Esophagus mucosa (tissue), 1 donor: ENCODE data around the gene TBC1D22A. TPM values are rescaled to one million over a fixed set of nuclear protein-coding genes. Genes with fewer than 3 reads are reported as not detected.
A peak's percentile ranks its signal among the peaks of the same experiment; 100 is the strongest.

Experiments
- ATAC-seq: fragments of 200-7000 bp; cut with Tn5 transposase; one replicate; pipeline ENCODE4 v1.9.1; 2020
- total RNA-seq: library from RNA; stranded (reverse); gene quantifications from one replicate; pipeline ENCODE4 v1.2.4, GENCODE V29; 2023
- donor health status: DM: yes; HTN: yes; CAD: no.

TBC1D22A gene
- total RNA-seq, 1 donor from 2014 or later: 21.4 TPM

DNA sequence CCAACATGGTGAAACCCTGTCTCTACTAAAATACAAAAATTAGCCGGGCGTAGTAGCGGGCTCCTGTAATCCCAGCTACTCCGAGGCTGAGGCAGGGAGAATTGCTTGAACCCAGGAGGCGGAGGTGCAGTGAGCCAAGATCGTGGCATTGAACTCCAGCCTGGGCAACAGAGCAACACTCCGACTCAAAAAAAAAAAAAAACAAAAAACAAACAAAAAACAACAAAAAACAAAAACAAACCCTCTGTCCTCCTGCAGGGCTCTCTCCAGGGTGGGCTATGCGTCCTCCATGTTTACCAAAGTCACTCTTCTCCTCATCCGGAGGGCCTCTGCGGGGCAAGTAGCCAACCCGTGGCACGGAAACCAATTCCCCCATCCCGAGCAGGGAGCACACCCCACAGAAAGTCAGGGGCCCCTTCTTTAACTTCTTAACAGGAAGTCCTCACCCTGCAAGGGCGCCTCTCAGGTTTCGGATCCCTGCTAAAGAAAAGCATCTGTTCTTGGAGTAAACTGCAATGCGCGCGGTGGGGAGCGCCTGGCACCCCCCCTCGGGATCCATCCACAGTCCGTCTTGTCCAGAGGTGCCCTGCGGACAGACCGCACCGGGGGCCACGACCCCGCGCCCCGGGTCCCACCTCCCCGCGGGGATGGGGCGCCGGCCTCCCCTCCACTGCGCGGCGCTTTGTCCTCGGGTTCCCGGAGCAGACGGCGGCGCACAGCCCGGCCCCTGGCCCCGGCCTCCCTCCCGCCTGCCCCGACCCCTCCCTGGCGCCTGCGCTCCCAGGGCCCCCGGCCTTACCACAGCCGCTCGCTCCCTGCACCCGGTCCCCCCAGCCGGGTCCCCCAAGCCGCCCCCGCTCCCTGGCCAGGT is 25.1 kb upstream of the TBC1D22A start:
- ATAC-seq: peak; percentile 5

DNA sequence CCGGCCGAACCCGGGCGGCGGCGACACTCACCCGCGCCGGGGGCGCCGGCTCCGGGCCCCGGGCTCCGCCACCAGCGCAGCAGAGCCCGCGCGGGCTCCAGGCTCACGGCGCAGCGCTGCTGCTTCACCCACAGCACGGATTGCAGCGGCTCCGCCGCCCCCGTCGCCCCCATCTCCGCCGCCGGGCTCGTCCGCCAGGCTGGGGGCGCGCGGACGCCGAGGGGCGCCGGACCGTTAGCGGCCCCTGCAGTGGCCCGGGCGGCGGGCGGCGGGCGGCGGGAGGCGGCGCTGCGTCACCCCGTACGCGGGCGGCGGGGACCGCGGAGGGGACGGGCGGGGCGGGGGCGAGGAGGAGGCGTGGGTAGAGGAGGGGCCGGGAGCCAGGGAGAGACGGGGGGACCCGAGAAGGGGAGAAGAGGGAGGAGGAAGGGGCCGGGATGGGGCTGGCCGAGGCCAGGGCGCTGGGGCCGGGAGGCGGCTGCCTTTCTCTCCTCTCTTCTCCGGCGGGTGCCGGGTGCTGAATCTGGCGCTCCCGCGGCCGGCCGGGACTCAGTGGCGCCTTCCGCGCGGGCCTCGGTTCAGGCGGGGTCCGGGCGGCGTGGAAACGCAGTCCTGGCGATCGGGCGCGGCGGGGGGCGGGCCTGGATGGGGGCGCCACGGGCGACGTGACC is 24.3 kb upstream of the TBC1D22A start, which contains the start of gene CERK:
CERK (minus strand) TSS at position 277 of the 671 bp plus-strand sequence; CDS start at position 173, 104 bp downstream.
- ATAC-seq: peak; percentile 57

DNA sequence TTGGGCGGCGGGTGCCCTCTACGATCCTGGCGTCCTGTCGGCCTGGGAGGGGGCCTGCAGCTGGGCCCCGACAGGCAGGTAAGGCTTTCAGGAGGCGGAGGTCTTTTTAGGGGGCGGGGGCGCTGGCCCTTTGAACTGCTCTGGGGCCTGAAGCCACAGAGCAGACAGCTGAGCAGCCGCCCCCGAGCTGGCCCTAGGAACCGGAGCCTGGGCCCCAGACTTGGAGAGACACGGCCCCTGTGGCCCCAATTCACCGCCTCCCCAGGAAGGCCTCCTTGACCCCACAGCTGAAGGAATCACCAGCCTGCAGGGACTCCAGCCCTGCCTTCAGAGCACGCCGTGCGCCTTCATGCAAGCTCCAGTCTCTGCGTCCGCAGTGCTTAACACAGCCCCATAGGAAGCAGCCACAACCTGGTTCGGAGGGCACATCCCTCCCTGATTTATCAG is 23.8 kb upstream of the TBC1D22A start:
- ATAC-seq: no peak

- peak; percentile 74 for ATAC-seq
Observed at GRCh38 chr22:46739094-46739870, 23.2 kb upstream of the TBC1D22A start.

GRCh38 chr22:46740910-46741780 is 21.3 kb upstream of the TBC1D22A start:
- no peak for ATAC-seq

GRCh38 chr22:46741974-46742519 is 20.4 kb upstream of the TBC1D22A start:
- no peak for ATAC-seq

DNA sequence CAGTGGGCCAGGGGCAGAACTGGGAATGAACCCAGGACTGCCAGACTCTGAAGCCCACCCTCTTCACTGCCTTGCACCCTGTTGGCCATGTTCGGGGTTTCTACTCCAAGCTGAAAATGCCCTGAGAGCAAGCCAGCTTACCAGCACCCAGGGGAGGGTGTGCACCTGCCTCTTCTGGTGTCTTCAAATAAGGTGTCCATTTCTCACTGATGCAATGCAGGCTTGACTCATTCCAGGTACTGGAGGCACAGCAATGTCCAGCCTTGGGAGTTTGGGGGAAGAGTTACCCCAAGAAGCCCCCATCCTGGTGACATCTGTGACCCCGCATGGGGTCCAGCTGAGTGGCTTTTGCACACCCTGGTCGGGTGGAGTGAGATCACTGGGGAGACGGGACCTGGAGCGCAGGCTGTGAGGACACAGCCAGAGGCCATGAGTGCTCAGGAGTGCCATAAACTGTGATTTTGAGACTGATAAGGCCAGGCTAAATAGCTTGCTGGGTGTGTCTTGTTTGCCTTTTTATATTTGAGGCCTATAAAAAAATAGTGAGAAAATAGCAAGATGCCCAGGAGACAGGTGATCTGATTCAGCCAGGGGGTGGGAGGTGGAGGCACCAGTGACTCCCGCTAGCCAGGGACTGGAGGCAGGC is 19.8 kb upstream of the TBC1D22A start:
- ATAC-seq: no peak

DNA sequence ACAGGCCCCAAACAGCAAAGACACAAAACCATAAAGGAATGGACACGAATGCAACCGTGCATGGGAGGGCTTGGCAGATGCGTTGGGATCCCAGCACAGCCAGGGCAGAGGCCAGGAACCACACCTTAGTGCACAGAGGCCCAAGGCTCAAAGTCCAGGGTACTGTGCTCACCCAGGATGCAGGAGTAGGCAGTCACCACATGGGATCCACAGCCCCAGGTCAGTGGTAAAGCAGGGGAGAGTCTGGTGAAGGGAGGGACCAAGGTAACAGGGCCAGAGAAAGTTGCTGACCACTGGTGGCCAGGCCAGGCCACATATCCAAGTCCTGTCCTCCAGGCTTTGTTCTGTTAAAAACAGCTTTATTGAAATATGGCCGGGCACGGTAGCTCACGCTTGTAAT is 17.9 kb upstream of the TBC1D22A start:
- ATAC-seq: no peak

- no peak for ATAC-seq
Observed at GRCh38 chr22:46746192-46746591, 16.3 kb upstream of the TBC1D22A start.

GRCh38 chr22:46746620-46747019 is 15.8 kb upstream of the TBC1D22A start:
- ATAC-seq: no peak

GRCh38 chr22:46747646-46748045 is 14.8 kb upstream of the TBC1D22A start:
- ATAC-seq: no peak

GRCh38 chr22:46748206-46748907 is 14.1 kb upstream of the TBC1D22A start:
- no peak for ATAC-seq

DNA sequence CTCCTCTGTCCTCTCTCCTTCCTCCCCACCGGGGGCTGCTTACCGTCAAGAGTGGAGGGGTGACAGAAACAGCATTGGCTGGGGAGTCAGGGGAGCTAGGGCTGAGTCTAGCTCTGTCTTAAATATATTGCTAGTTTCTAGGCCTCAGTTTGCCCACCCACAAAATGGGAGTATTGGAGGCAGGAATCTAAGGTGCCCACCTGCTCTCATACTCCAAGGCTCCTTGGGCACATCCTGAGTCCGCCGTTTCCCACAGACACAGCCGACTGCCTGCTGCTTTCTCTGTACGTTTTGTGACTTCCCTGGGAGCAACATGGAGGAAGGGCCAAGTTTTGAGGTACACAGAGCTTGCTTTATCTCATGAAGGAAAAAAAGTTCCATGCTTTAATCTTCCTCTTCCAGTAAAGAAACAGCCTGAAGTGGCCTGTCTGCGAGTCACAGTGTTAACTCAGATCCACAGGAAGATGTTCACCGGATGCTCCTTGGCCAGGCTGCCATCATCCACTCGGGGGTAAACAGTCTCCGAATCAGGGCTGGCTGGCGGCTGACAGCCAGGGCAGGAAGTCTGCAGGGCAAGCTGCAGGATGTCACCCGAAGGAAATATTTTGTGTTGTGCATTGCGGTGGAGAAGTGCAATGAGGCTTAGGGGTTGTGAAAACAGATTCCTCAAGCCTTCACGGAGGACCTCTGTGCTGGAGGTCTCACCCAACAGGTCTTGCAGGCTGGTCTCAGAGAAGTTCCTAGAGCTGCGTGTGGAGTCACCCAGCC is 13.4 kb upstream of the TBC1D22A start:
- ATAC-seq: peak; percentile 3

GRCh38 chr22:46749682-46750529 is 12.5 kb upstream of the TBC1D22A start:
- no peak for ATAC-seq

DNA sequence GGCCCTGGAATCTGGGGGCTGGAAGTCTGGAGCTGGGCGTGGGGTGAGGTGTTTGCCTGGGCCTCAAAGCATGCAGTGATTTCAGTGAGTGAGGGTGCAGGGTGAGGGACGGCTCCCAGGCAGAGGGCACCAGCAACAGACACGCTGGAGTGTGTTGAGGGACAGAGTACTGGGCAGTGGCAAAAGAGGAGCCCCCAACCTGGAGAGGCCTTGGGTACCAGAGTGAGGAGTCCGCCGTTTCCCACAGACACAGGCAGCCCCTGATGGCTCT is 12.0 kb upstream of the TBC1D22A start:
- no peak for ATAC-seq

GRCh38 chr22:46750863-46751443 is 11.5 kb upstream of the TBC1D22A start:
- peak; percentile 34 for ATAC-seq

DNA sequence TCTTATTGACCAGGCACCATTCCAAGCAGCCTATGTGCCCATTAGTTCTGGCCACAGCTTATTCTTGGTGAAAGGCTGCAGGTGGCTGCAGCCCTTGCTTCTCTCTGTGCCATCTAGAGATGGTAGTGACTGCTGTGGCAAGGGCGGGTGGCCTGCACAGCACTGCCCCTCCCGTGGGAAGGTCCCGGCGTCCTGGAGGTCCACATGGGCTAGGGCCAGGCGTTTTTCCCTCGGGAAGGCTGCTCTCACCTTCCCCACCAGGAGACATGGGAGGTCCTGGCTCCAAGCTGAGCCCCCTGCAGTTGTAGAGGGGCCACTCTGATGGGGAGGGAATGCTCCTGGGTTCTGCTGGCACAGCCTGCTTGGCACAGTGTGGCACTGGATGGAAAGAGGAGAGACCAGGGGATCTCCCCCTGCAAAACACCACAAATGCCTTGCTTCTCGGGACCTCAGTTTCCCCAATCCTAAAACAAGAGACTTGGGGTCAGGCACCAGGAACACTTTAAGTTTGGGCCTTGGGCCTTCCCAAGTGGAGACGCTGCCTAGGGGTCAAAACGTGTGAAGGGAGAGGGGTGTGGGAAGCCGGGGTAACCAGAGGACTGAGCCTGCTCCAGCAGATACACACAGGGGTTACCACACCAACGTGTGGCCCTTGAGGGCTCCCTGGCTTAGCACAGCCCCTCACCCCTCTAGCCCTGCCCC is 10.0 kb upstream of the TBC1D22A start:
- ATAC-seq: no peak

DNA sequence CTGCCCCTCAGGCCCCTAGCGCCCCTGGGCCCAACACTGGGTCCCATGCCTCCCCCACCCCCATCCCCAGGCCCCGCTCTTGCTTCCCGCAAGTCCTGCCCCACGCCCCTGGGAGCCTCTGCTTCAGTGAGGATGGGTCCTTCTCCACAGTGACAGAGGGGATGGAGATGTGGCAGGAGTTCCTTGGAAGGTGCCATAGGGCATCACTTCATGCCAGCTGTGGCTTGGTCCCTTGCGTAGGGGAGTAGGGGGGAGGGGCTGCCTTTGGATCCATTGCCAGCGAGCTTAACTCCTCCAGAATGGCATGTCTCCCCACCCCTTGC is 9.5 kb upstream of the TBC1D22A start:
- ATAC-seq: no peak
